Tibial nerve (tissue), 4 donors: Measurements from ENCODE around the gene FBXL17.

Source experiments
- CTCF ChIP-seq, 5 experiments: fragments of 200-600 bp in 3 of 5; fragments of 450-650 bp in 2 of 5; sonication (generic) in 3 of 5; IDR thresholded peaks; one replicate each; pipeline ENCODE4 v1.5.1; 2016 to 2019; ENCODE audit warnings: antibody characterized with exemption in 5 of 5, mild to moderate bottlenecking in 3 of 5, moderate library complexity in 2 of 5
- EP300 ChIP-seq, 2 donors: sonication (generic); formaldehyde crosslinking; IDR thresholded peaks; one replicate each; pipeline ENCODE4 v1.6.1; 2017; ENCODE audit warnings: antibody characterized with exemption in 2 of 2, mild to moderate bottlenecking in 1 of 2
- POLR2A ChIP-seq, 2 donors: fragments of 450-650 bp; IDR thresholded peaks; one replicate each; pipeline ENCODE4 v1.6.1; 2017; ENCODE audit warnings: antibody characterized with exemption in 2 of 2, mild to moderate bottlenecking in 2 of 2, moderate library complexity in 2 of 2

- no peak for TF ChIP-seq CTCF (IDR thresholded peaks at IDR 0.05)
- TF ChIP-seq POLR2A (IDR thresholded peaks at IDR 0.05) = no peak
- TF ChIP-seq EP300 (IDR thresholded peaks at IDR 0.05) = no peak
Measured at GRCh38 chr5:107968998-107969397, 412.9 kb downstream of the FBXL17 start.
